HepG2 (cell line): ENCODE measurements around the gene GPS1. TPM values are rescaled to one million over a fixed set of nuclear protein-coding genes. Genes with fewer than 3 reads are reported as not detected.

Experiments
- CCAR2 ChIP-seq: fragments of 200-400 bp; formaldehyde crosslinking; optimal IDR thresholded peaks from 2 replicates; pipeline ENCODE3; 2018; ENCODE audit warnings: low read depth, mild to moderate bottlenecking, low read length, moderate library complexity
- FOXC1 ChIP-seq: sonication (generic); formaldehyde crosslinking; IDR thresholded peaks from 2 replicates; pipeline ENCODE4 v1.8.0; 2022; ENCODE audit warnings: mild to moderate bottlenecking, missing genetic modification reagents, borderline replicate concordance
- GZF1 ChIP-seq: sonication (generic); formaldehyde crosslinking; IDR thresholded peaks from 2 replicates; pipeline ENCODE4 v1.5.1; 2020; ENCODE audit warnings: mild to moderate bottlenecking, missing genetic modification reagents
- NBN ChIP-seq: fragments of 450-650 bp; conservative IDR thresholded peaks from 2 replicates; pipeline ENCODE4 v1.6.1; 2017
- SMC3 ChIP-seq: IDR thresholded peaks from 2 replicates; pipeline ENCODE4 v1.6.1; 2011; ENCODE audit warnings: low read length, improper control_type of control experiment
- TEAD3 ChIP-seq: optimal IDR thresholded peaks from 2 replicates; pipeline ENCODE3; 2016; ENCODE audit warnings: borderline replicate concordance
- THAP9 ChIP-seq: sonication (generic); formaldehyde crosslinking; IDR thresholded peaks from 2 replicates; pipeline ENCODE4; 2020; ENCODE audit warnings: missing genetic modification reagents, mild to moderate bottlenecking, borderline replicate concordance
- ZNF180 ChIP-seq: sonication (generic); formaldehyde crosslinking; IDR thresholded peaks from 2 replicates; pipeline ENCODE4 v1.4.0; 2020; ENCODE audit warnings: low read depth, missing genetic modification reagents, borderline replicate concordance
- ZNF296 ChIP-seq: sonication (generic); formaldehyde crosslinking; conservative IDR thresholded peaks from 2 replicates; pipeline ENCODE4 v1.5.0; 2020; ENCODE audit warnings: mild to moderate bottlenecking, missing genetic modification reagents
- ZNF646 ChIP-seq: sonication (generic); formaldehyde crosslinking; IDR thresholded peaks from 2 replicates; pipeline ENCODE4 v1.9.0; 2021; ENCODE audit warnings: mild to moderate bottlenecking, missing genetic modification reagents
- polyA plus RNA-seq, 8 experiments: library from polyadenylated mRNA; depleted of rRNA in 3 of 8; stranded (reverse) in 7 of 8; unstranded in 1 of 8; fragments of >200 nt; fragmentation: Illumina TruSeq in 4 of 8; extraction: Trizol in 4 of 8; gene quantifications; 2 replicates each; pipeline versions ENCODE4 v1.2.1 to v1.2.3, GENCODE V29; 2011 to 2016; ENCODE audit warnings: low read depth in 4 of 8, missing spikeins in 1 of 8, mixed read lengths in 1 of 8; ENCODE audit not compliant: insufficient read depth in 1 of 8
- total RNA-seq, 5 experiments: library from RNA; depleted of rRNA; stranded (reverse); fragments of >200 nt; fragmentation: Illumina TruSeq; extraction: Trizol; gene quantifications; 2 replicates each; pipeline ENCODE4 v1.2.3, GENCODE V29; 2016; ENCODE audit warnings: low read depth in 1 of 5
- TF ChIP-seq, protein P1 (sequence below): sonication (generic); formaldehyde crosslinking; conservative IDR thresholded peaks from 2 replicates; pipeline ENCODE4 v1.8.0; 2022; ENCODE audit warnings: low read depth, missing genetic modification reagents

GPS1 gene
- total and polyA plus RNA-seq, 2 of the 13 experiments (the other 11 are each of a cell fraction or from before 2014, with no cell fraction given) = 124 to 128 TPM

DNA sequence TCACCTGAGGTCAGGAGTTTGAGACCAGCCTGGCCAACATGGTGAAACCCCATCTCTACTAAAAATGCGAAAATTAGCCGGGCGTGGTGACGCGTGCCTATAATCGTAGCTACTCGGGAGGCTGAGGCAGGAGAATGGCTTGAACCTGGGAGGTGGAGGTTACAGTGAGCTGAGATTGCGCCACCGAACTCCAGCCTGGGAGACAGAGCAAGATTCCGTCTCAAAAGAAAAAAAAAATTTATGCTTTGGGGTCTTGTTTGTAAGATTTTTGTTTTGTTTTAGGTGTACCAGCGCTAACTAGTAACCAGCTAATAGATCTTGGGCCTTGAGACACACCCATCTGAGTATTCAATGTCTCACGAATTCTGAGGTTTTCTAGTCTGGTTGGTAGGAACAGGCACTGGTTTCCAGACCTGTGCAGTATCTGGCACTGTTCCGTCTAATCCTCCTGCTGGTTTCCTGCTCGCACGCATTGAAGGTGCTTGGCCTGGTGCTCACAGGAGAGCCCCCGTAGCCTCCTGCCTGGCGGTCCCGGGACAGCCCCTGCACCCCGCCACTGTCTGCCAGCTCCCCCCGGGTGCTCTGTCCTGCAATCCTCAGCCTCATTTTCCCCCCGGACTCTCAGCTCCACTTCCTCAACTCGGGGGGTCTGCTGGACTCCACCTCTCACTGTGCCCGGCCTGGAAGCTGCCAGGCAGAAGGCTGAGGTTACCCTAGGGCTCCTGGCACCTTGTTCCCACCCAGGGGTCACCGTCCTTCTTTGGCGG, 24.5 kb downstream of the GPS1 start (continued):
- TF ChIP-seq ZNF646 (CRISPR knock-in tag) (no peak), SMC3 (no peak), FOXC1 (CRISPR knock-in tag) (no peak), NBN (no peak), ZNF296 (CRISPR knock-in tag) (no peak), CCAR2 (no peak), TEAD3 (CRISPR knock-in tag) (no peak), THAP9 (CRISPR knock-in tag) (0 out of 2 replicates have a peak, but pooled peaks have one; percentile 6), ZNF180 (no peak), GZF1 (no peak)
- TF ChIP-seq, protein P1, sequence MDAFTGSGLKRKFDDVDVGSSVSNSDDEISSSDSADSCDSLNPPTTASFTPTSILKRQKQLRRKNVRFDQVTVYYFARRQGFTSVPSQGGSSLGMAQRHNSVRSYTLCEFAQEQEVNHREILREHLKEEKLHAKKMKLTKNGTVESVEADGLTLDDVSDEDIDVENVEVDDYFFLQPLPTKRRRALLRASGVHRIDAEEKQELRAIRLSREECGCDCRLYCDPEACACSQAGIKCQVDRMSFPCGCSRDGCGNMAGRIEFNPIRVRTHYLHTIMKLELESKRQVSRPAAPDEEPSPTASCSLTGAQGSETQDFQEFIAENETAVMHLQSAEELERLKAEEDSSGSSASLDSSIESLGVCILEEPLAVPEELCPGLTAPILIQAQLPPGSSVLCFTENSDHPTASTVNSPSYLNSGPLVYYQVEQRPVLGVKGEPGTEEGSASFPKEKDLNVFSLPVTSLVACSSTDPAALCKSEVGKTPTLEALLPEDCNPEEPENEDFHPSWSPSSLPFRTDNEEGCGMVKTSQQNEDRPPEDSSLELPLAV = no peak
